GM18505 (cell line): ENCODE measurements around the gene GCFC2.
"Not testable (repeated sequence)": the region's sequence is repeated elsewhere in the genome, so short reads cannot be mapped to it uniquely, and the experiment has no call there.

Experiments
- ATAC-seq: cut with Tn5 transposase; IDR thresholded peaks from one replicate; pipeline ENCODE4 v1.9.1; 2021; ENCODE audit not compliant: unreplicated experiment
- POLR2A ChIP-seq: IDR thresholded peaks from 4 replicates; pipeline ENCODE4 v1.6.1; 2011; ENCODE audit warnings: borderline replicate concordance; ENCODE audit not compliant: insufficient read depth, insufficient read length; ENCODE audit errors: extremely low read depth

The GCFC2 gene

DNA sequence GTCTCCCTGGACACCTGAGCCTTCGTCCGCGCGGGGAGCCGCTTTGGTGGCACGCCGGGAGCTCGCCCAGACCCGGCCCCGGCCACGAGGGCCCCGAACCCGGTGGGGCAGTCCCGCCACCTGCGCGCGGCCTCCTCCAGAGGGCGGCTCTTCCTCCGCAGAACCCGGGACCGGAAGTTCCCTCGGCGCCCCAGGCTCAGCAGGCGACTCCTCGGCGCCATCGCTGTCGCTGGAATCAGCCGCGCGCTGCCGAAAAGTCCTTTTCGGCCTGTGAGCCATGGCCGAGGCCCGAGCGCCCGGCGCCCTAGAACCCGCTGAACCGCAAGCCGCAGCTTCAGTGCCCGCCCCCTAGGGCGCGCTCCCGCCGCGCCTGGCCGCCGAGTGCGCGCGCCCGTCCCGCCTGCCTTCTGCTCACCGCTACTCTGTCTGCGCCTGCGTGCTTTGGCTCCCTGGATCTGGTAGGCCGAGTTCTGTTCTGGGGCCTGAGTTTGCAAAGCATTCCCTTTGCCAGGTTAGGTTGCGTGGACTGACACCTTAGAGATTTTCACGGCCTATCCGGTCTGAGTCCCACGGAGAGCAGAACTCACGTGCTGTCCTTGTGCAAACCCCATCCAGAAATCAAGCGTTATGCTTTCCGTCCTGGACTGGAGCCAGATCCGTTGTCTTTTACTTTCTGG, at the start of gene GCFC2:
Gene GCFC2, minus strand, starts transcription at position 339 of the 677 bp plus-strand sequence. Its CDS starts 60 bp downstream, at position 279.
- TF ChIP-seq POLR2A: peak; percentile 84
- ATAC-seq: peak; percentile 94

DNA sequence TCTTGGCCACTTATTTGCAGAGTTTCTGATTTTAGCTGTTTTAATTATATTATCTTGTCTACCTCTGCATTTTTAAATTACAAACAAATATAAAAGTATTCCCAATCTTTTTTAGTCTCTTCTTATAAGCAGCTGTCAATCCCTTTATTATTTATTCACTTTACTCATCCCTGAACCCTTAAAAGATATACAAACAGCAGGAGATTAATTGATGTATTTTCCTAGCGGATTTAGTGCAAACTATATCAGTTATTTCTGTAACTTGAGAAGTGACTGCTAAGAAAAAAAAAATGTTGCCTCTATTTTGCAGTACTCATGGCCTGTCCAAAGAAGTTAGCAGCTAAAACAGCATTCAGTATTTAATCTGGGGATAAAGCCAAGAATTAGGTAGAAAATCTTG, 42.1 kb upstream of the GCFC2 start:
- no peak for ATAC-seq
- TF ChIP-seq POLR2A: no peak

DNA sequence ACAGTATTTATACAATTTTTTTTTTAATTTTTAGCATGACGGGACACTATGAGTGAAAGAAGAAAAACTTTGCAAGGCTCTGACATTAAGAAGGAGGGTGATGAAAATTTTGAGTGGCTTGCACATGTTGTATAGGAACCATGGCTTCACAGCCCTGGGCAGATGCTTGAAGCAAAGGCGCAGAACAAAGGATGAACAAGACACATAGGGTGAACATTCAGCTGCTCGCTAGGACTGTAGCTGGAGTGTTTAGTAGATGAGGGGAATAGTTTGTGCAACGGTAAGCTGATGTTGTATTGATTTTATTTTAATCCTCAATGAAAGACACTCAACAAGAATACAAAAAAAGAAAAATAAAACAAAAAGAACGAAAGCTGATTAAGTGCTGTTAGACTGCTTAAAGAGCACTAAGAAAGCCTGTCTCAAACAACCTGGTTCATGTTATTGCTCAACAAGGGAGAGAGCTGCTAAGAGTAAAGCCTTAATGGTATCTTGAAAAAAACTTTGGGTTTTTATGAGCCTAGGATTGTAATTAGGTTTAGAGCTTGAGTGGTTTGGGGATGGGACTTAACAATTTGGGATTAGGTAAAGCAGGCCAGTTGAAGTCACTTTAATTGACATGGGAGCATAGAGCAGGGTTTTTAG, 41.2 kb upstream of the GCFC2 start:
- no peak for ATAC-seq
- no peak for TF ChIP-seq POLR2A

DNA sequence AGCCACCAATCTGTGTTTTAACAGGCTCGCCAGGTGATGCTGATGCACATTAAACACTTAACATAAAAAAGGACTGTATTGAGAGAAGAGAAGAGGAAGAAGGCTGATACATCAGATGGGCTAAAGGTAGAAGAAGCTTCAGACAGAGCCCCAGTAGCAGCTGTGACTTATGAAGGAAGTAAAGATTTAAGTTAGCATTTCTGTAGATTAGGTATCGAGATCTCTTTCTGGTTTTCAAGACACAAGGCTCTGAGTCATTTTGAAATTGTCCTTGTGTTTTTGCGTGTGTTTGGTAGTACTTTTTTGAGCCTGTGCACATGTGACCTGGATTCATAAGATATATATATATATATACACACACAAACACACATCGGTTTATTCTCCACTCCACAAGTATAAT, 40.6 kb upstream of the GCFC2 start:
- no peak for TF ChIP-seq POLR2A
- ATAC-seq: no peak

DNA sequence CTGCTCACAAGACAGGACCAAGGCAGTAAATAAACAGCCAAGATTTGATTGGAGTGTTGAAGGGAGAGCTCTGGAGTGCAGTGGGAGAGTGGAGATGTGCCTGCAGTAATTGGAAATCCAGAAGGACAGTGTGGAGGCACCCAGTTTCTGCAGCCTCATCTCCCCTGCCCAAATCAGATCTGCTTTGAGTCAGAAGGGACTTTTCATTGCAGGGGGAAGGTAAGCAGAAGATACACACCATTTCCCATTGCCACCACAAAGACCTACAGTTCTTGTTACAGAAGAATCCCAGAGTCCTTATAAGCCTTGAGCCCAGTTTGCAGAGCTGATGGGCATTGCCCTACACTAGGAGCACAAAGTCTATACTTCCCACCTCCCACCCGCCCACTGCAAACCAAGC, 27.2 kb upstream of the GCFC2 start:
- no peak for TF ChIP-seq POLR2A
- no peak for ATAC-seq

DNA sequence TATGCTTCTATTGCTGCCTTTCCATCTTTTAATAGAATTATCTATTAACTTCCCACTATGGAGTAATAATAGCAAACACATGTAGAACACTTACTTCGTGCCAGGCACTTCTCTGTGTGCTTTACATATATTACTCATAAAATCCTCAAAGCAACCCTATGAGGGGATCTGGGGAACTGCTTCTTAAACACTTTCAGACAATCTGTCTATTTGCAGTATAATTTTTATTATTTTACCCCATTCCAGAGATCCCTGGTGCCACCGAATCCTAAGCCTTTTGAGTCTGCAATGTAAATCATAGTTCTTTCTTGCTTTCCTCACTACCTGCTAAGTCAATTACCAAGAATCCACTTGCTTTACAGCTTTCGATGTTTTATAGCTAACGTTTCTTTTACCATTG, 25.6 kb upstream of the GCFC2 start:
- TF ChIP-seq POLR2A: no peak
- no peak for ATAC-seq

DNA sequence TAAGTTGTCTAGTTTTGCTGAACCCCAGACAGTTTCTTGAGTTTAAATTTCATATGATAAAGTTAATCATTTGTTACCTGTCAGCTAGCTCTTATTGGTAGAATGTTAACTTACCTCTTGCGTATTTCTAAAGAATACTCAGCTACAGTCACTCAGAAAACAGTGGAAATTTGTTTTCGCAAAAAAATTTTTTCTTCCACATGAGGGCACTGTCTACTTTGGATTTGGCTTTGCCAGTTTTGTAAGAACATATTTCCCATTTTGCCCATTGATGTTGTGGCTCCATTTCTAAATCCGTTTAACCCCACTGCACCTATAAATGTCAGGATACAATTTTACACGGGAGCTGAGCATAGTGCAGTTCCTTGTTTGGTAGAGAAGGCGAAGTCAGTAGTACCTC, 19.1 kb upstream of the GCFC2 start:
- no peak for TF ChIP-seq POLR2A
- ATAC-seq: no peak

DNA sequence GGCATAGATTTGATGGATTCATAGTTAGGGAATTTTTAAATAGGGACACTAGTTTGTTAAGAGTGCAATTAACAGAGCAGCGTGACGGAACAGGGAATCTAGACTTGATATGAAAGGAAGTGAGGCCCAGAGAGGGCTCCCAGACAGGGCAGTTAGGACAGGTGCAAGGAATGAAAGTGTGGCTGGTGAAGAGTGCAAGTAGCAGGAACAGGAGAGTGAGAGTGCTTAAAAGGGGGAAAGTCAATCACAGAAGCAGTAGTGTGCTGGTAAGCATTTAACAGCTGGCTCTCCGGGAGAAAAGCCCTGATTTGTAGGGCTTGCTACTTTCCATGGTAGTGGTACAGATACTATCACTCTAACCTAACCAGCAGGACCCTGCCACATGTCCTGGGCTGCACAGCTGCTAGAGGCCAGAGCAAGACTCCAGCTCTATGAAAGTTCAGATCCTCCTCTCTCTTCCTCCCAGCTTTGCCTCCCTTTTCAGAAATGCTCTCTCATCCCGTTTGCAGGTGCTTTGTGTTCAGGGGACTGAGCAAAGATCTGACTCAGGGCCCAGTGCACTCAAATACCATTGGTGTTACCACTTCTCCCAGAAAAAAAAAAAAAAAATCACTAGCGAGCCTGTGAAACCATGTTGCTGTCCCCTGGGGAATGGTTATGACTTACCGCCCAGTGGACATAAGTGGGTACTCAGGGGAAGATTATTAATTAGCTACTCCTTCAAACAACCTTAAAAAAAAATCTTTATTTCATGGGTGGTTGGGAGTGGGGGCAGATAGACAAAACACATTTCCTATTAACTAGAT, 18.1 kb upstream of the GCFC2 start:
- ATAC-seq: no peak
- TF ChIP-seq POLR2A: no peak

DNA sequence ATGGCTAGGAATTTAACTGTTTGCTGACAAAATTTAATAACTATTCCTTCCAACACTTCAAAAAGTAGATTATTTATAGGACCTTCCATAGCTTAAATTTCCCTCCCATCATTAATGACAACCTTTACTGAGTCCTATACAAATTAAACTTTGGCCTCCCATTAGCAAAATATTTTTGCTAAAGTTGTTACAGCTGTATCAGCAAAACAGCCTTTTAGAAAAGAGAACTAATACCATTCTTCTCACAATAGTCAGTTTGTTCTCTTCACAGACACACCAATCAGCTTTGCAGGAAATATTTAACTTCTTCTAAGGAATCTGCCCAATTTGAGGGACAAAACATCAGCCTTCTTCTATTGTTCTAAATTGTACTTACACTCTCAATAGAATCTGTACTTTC, 12.0 kb upstream of the GCFC2 start:
- ATAC-seq: no peak
- TF ChIP-seq POLR2A: no peak

DNA sequence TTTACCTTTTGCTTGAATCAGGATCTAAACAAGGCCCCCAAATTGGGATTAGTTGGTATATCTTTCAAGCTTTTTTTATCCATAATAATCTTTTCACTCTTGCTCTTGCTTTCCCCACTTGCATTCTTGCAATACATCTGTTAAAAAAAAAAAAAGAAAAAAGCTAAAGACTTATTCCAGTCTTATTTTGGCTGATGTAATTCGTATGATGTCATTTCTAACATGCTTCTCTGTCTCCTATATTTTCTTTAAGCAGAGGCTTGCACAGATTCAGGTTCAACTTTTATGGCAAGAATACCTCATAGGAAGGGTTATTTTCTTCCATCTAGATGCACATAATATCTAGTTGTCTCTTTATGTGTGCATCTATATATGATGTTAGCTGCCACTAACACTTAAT, 9.8 kb upstream of the GCFC2 start:
- no peak for TF ChIP-seq POLR2A
- no peak for ATAC-seq

DNA sequence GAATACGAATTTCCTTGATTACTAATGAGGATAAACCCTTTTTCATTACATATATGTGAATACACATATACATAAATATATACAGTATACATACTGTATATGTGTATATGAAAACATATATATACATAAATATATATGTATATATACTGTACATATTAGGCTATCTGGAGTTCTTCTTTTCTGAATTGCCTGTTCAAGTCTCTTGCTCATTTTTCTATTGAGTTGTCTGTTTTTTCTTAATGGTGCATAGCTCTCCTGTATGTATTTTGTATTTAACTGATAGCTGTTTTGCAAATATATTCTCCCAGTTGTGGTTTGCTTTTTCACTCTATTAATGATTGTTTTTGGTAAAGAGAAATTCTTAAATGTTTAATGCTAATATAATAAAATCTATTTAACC, 8.9 kb upstream of the GCFC2 start:
- TF ChIP-seq POLR2A: no peak
- no peak for ATAC-seq

DNA sequence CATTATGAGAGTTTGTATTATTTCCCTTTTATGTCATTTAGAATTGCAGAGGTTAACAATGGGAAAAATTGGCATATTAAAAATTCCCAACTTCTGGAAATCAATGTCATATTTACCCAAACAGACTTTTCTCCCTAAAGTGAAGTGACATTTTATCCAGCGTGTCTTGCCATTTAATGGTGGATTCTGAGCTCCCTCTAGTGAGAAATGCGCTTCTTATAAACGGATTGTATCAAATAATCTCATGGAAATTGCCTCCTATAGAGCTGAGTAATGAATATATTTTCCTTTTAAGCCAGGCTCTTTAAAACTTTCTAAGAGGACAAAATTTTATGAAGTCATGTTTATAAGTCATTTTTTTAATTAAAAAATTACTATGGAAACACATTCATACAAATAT, 5.7 kb upstream of the GCFC2 start:
- TF ChIP-seq POLR2A: no peak
- no peak for ATAC-seq

DNA sequence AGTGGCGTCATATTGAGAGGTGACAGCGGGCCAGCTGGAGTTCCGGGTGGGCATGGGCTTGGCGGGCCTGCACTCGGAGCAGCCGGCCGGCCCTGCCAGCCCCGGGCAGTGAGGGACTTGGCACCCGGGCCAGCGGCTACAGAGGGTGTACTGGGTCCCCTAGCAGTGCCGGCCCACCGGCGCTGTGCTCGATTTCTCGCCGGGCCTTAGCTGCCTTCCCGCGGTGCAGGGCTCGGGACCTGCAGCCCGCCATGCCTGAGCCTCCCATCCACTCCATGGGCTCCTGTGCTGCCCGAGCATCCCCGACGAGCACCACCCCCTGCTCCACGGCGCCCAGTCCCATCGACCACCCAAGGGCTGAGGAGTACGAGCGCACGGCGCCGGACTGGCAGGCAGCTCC, 875 bp upstream of the GCFC2 start:
- not testable (repeated sequence) for ATAC-seq

DNA sequence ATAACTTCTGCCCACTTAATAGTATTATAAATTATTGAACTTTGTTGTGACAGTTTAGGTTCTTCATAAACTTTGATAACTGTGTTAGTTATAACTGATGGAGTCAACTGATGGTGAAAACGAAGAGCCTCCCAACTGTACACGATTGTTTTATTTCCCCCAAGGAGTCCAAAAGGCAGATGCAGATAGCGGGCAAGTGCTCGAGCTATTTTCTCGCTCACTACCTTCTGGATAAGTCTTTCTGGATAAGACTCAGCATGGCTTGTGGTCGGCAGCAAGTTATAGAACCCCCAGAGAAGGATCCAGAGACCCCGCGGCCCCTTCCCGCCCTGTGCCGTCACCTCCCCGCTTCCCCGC, 517 bp downstream of the GCFC2 start:
- TF ChIP-seq POLR2A: no peak
- no peak for ATAC-seq
